H1 (cell line): ENCODE data around the gene MROH2B.

ENCODE experiments used
- CBX8 ChIP-seq: fragments of 300-800, 300-1000 bp; sonication (generic); IDR thresholded peaks from 2 replicates; pipeline ENCODE4 v1.7.1; 2016; ENCODE audit warnings: low read depth, low read length, borderline replicate concordance
- CHD1 ChIP-seq: IDR thresholded peaks from 2 replicates; pipeline ENCODE4 v1.6.1; 2012; ENCODE audit warnings: low read depth, low read length, improper control_type of control experiment
- CREB1 ChIP-seq: IDR thresholded peaks from 2 replicates; pipeline ENCODE4 v1.6.1; 2012; ENCODE audit warnings: inconsistent platforms
- EP300 ChIP-seq, 2 experiments: IDR thresholded peaks; 1 replicate in 1 of 2; 2 replicates in 1 of 2; pipeline ENCODE4 v1.6.1; 2011 to 2012; ENCODE audit warnings: low read depth in 2 of 2, low read length in 2 of 2, mild to moderate bottlenecking in 2 of 2, borderline replicate concordance in 1 of 2, inconsistent platforms in 1 of 2, moderate library complexity in 1 of 2
- EZH2 ChIP-seq: fragments of 200-600 bp; sonication (generic); IDR thresholded peaks from 2 replicates; pipeline ENCODE4 v1.7.1; 2012; ENCODE audit warnings: low read depth, mild to moderate bottlenecking, moderate library complexity, low read length, inconsistent platforms; ENCODE audit not compliant: severe bottlenecking
- JUN ChIP-seq: IDR thresholded peaks from 2 replicates; pipeline ENCODE4 v1.6.1; 2011; ENCODE audit warnings: low read depth, mild to moderate bottlenecking, improper control_type of control experiment, low read length
- MAFK ChIP-seq: IDR thresholded peaks from 2 replicates; pipeline ENCODE4 v1.6.1; 2012; ENCODE audit warnings: low read depth, mild to moderate bottlenecking, improper control_type of control experiment, low read length
- POLR2A ChIP-seq, 2 experiments: IDR thresholded peaks; 1 replicate in 1 of 2; 2 replicates in 1 of 2; pipeline ENCODE4 v1.6.1; 2011; ENCODE audit warnings: low read depth in 2 of 2, low read length in 2 of 2, mild to moderate bottlenecking in 2 of 2; ENCODE audit errors: control extremely low read depth in 1 of 2
- POLR2AphosphoS5 ChIP-seq: IDR thresholded peaks from 2 replicates; pipeline ENCODE4 v1.6.1; 2011; ENCODE audit warnings: low read depth, low read length
- RXRA ChIP-seq: IDR thresholded peaks from 2 replicates; pipeline ENCODE4 v1.6.1; 2011; ENCODE audit warnings: low read depth, mild to moderate bottlenecking, low read length, moderate library complexity; ENCODE audit not compliant: insufficient read depth
- SIN3A ChIP-seq, 2 experiments: IDR thresholded peaks in 1 of 2; conservative IDR thresholded peaks in 1 of 2; 2 replicates each; pipeline ENCODE4 v1.6.1; 2011 to 2012; ENCODE audit warnings: low read length in 2 of 2, improper control_type of control experiment in 1 of 2, low read depth in 1 of 2, mild to moderate bottlenecking in 1 of 2
- TBP ChIP-seq: IDR thresholded peaks from 2 replicates; pipeline ENCODE4 v1.6.1; 2011; ENCODE audit warnings: low read depth, low read length, improper control_type of control experiment
- TCF12 ChIP-seq: IDR thresholded peaks from 2 replicates; pipeline ENCODE4 v1.6.1; 2011; ENCODE audit warnings: low read depth, mild to moderate bottlenecking, low read length
- TF ChIP-seq, protein P1 (sequence below), 3 experiments: IDR thresholded peaks; 1 replicate in 2 of 3; 2 replicates in 1 of 3; pipeline versions ENCODE4 v1.5.1 to v1.6.1; 2011; ENCODE audit warnings: low read length in 3 of 3, mild to moderate bottlenecking in 3 of 3, inconsistent platforms in 2 of 3, low read depth in 1 of 3, moderate library complexity in 1 of 3; ENCODE audit not compliant: insufficient read depth in 1 of 3; ENCODE audit errors: control extremely low read depth in 1 of 3

DNA sequence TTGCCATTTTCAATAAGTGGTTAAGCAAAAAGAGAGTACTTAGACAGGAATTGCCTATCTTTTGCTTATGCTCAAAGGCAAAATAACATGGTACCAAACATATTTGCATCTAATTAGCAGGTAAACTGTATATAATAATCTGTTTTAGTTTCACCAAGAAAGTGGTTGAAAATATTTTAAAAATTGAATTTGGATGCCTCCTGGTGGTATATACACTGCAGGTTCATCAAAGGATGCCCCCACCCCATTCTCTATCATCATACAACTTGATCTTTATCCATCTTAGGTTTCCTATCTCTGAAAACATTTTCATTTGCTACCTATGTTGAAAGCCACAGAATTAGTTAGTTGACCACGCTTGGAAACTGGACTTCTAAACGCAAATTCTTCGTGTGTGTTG lies 47.0 kb upstream of the MROH2B start:
- TF ChIP-seq TCF12 (no peak), CREB1 (no peak), CHD1 (no peak), JUN (no peak), EP300 (IDR thresholded peaks at IDR 0.05; ENCODE audit: borderline replicate concordance in 1 of 2, low read depth in 2 of 2, low read length in 2 of 2) (no peak), SIN3A (conservative IDR thresholded peaks at IDR 0.05 in 1 of 2, IDR thresholded peaks at IDR 0.05 in 1 of 2; ENCODE audit: low read depth in 1 of 2, low read length in 2 of 2) (no peak), CBX8 (no peak), TBP (no peak), POLR2A (IDR thresholded peaks at IDR 0.05; ENCODE audit: control extremely low read depth in 1 of 2, low read depth in 2 of 2, low read length in 2 of 2) (no peak), EZH2 (no peak), POLR2AphosphoS5 (no peak), MAFK (no peak), RXRA (no peak)
- TF ChIP-seq, protein P1, sequence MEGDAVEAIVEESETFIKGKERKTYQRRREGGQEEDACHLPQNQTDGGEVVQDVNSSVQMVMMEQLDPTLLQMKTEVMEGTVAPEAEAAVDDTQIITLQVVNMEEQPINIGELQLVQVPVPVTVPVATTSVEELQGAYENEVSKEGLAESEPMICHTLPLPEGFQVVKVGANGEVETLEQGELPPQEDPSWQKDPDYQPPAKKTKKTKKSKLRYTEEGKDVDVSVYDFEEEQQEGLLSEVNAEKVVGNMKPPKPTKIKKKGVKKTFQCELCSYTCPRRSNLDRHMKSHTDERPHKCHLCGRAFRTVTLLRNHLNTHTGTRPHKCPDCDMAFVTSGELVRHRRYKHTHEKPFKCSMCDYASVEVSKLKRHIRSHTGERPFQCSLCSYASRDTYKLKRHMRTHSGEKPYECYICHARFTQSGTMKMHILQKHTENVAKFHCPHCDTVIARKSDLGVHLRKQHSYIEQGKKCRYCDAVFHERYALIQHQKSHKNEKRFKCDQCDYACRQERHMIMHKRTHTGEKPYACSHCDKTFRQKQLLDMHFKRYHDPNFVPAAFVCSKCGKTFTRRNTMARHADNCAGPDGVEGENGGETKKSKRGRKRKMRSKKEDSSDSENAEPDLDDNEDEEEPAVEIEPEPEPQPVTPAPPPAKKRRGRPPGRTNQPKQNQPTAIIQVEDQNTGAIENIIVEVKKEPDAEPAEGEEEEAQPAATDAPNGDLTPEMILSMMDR (IDR thresholded peaks at IDR 0.05; ENCODE audit: control extremely low read depth in 1 of 3, insufficient read depth in 1 of 3, low read depth in 1 of 3, low read length in 3 of 3), result no peak
